DND-41 (cell line): Measurements from ENCODE around the gene VPS18.

Experiments used
- EZH2 ChIP-seq: IDR thresholded peaks from 3 replicates; pipeline ENCODE4 v1.6.1; 2012; ENCODE audit warnings: borderline replicate concordance, low read depth, mild to moderate bottlenecking, moderate library complexity, low read length, inconsistent platforms; ENCODE audit not compliant: severe bottlenecking
- TF ChIP-seq, protein P1 (sequence below): IDR thresholded peaks from 2 replicates; pipeline ENCODE4 v1.5.1; 2012; ENCODE audit warnings: borderline replicate concordance, low read length, moderate library complexity, mild to moderate bottlenecking; ENCODE audit not compliant: poor library complexity, severe bottlenecking; ENCODE audit errors: extremely low read depth

DNA sequence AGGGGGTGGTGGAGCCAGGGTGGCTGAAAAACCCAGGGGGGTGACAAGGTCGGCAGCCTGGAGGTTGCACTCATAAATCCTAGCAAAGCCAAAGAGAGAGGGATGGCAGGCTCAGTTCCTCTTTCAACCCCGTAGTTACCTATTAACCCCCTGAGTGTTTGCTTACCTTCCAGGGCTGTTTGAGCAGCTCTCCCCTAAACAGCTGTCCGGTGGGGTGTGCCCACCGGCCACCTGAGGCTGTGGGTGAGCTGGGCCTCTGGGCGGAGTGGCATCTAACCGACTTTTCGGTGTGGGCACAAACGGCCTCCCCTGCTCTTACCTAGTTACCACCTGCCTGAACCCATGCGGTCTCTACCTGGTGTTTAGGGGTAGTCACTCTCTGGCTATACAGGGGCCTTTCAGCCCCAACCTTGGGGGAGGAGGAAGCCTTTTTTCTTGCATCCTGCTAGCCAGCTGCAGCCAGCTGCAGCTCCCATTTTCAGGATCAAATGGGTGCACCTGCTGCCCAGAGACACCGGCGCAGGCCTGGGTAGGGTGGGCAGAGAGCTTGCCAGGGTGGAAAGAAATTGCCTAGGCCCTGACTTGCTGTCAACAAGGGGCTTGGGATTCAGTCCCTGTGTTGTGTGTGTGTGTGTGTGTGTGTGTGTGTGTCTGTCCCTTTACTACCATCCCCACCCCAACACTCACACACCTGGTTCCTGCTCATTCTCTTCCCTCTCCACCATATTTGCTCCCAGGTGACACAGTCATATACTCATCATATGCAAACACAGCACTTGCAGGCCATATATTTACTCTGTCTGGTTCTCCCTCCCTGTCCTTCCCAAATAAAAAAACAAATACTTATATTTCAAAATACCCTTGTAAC is 38.6 kb downstream of the VPS18 start:
- TF ChIP-seq, protein P1, sequence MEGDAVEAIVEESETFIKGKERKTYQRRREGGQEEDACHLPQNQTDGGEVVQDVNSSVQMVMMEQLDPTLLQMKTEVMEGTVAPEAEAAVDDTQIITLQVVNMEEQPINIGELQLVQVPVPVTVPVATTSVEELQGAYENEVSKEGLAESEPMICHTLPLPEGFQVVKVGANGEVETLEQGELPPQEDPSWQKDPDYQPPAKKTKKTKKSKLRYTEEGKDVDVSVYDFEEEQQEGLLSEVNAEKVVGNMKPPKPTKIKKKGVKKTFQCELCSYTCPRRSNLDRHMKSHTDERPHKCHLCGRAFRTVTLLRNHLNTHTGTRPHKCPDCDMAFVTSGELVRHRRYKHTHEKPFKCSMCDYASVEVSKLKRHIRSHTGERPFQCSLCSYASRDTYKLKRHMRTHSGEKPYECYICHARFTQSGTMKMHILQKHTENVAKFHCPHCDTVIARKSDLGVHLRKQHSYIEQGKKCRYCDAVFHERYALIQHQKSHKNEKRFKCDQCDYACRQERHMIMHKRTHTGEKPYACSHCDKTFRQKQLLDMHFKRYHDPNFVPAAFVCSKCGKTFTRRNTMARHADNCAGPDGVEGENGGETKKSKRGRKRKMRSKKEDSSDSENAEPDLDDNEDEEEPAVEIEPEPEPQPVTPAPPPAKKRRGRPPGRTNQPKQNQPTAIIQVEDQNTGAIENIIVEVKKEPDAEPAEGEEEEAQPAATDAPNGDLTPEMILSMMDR: no peak
- TF ChIP-seq EZH2: no peak
